DND-41 (cell line): ENCODE measurements around the gene SECTM1.

Experiments
- CTCF ChIP-seq: IDR thresholded peaks from 2 replicates; pipeline ENCODE4 v1.5.1; 2012; ENCODE audit warnings: borderline replicate concordance, low read length, moderate library complexity, mild to moderate bottlenecking; ENCODE audit not compliant: poor library complexity, severe bottlenecking; ENCODE audit errors: extremely low read depth
- EZH2 ChIP-seq: IDR thresholded peaks from 3 replicates; pipeline ENCODE4 v1.6.1; 2012; ENCODE audit warnings: borderline replicate concordance, low read depth, mild to moderate bottlenecking, moderate library complexity, low read length, inconsistent platforms; ENCODE audit not compliant: severe bottlenecking

- TF ChIP-seq CTCF = no peak
- TF ChIP-seq EZH2 = no peak
These were observed 28.5 kb downstream of the SECTM1 start for GRCh38 chr17:82304826-82305726.
